Stomach (tissue), 9 donors: ENCODE data around the gene TCP1. TPM values are rescaled to one million over a fixed set of nuclear protein-coding genes. Genes with fewer than 3 reads are reported as not detected.

ENCODE experiments used
- DNase-seq, 2 donors: peaks; one replicate each; pipeline versions ENCODE4 v3.0.0 to v3.0.0-alpha.2; 2013 to 2019
- H3K27ac ChIP-seq, 5 donors: fragments of 200-600 bp in 4 of 5; sonication (generic) in 4 of 5; one replicate each; pipeline ENCODE4 v1.5.1; 2013 to 2019; ENCODE audit warnings: mild to moderate bottlenecking in 1 of 5, moderate library complexity in 1 of 5
- H3K27me3 ChIP-seq, 3 donors: fragments of 200-600 bp; sonication (generic); one replicate each; pipeline ENCODE4 v1.5.1; 2017 to 2019; ENCODE audit warnings: mixed run types in 1 of 3
- H3K36me3 ChIP-seq, 4 donors: fragments of 200-600 bp; sonication (generic); 1 replicate in 3 of 4; 2 replicates in 1 of 4; pipeline ENCODE4 v1.5.1; 2016 to 2019
- H3K4me1 ChIP-seq, 4 donors: fragments of 200-600 bp; sonication (generic); one replicate each; pipeline ENCODE4 v1.5.1; 2016 to 2019
- H3K4me3 ChIP-seq, 4 donors: fragments of 200-600 bp; sonication (generic) in 3 of 4; one replicate each; pipeline ENCODE4 v1.5.1; 2016 to 2019; ENCODE audit warnings: mild to moderate bottlenecking in 1 of 4
- H3K9me3 ChIP-seq, 4 donors: fragments of 200-600 bp; sonication (generic); one replicate each; pipeline ENCODE4 v1.5.1; 2016 to 2019
- CTCF ChIP-seq, 7 experiments: fragments of 450-650 bp in 4 of 7; fragments of 200-600 bp in 3 of 7; sonication (generic) in 3 of 7; IDR thresholded peaks; one replicate each; pipeline ENCODE4 v1.5.1; 2016 to 2019; ENCODE audit warnings: antibody characterized with exemption in 7 of 7, control low read depth in 2 of 7, mild to moderate bottlenecking in 1 of 7
- EP300 ChIP-seq: sonication (generic); formaldehyde crosslinking; IDR thresholded peaks from one replicate; pipeline ENCODE4 v1.6.1; 2017; ENCODE audit warnings: antibody characterized with exemption
- POLR2A ChIP-seq, 4 donors: fragments of 450-650 bp; IDR thresholded peaks; one replicate each; pipeline ENCODE4 v1.6.1; 2016; ENCODE audit warnings: antibody characterized with exemption in 4 of 4, control low read depth in 2 of 4, mild to moderate bottlenecking in 1 of 4, moderate library complexity in 1 of 4
- POLR2AphosphoS5 ChIP-seq, 3 donors: sonication (generic); formaldehyde crosslinking; IDR thresholded peaks; one replicate each; pipeline ENCODE4 v1.6.1; 2016; ENCODE audit warnings: antibody characterized with exemption in 3 of 3
- WGBS, 5 donors: extraction: QIAGEN DNeasy Blood & Tissue Kit in 3 of 5; methylation state at CpG; one replicate each; pipeline versions ENCODE4 v1.1.5 to v1.1.7; 2013 to 2018; 5-methylcytosine and 5-hydroxymethylcytosine counted together
- intact Hi-C: fragments of 100-400 bp; cut with DNase I; formaldehyde crosslinking; loops from one replicate; pipeline ENCODE4 v1.15.1; 2023; ENCODE audit warnings: low total_unique reads
- polyA plus RNA-seq, 3 donors: library from polyadenylated mRNA; stranded (reverse); fragments of 200-250 nt; gene quantifications; one replicate each; pipeline ENCODE4 v1.2.3, GENCODE V29; 2013
- total RNA-seq, 5 donors: library from RNA; depleted of rRNA; stranded (reverse); fragments of >200 nt; gene quantifications; one replicate each; pipeline versions ENCODE4 v1.1.0 to v1.2.3, GENCODE V29; 2014 to 2016
- donor health status: healthy with polysubstance abuse.
- donor health status: Bipolar disorder and iron deficiency.
- donor health status: healthy.

TCP1 gene
- total and polyA plus RNA-seq, 8 donors: 52.7 to 199 (median 110) TPM

GRCh38 chr6:159778542-159779103 is 10.8 kb downstream of the TCP1 start:
- H3K4me1 ChIP-seq: peaks cover 0 to 7% (median 0%) of the 10 kb centered on the region in 4 donors
- peaks cover 51 to 96% (median 94%) of the 10 kb centered on the region in 4 donors for H3K36me3 ChIP-seq
- no peaks in the 10 kb centered on the region for H3K9me3 ChIP-seq
- WGBS, 5 donors: 27 to 56% (median 38%) methylated on average over 3 of the region's 3 CpGs
- H3K27me3 ChIP-seq: no peaks in the 10 kb centered on the region
- no peak overlapping the region for H3K27ac ChIP-seq
- TF ChIP-seq POLR2A (IDR thresholded peaks at IDR 0.05) (no peak), EP300 (no peak), CTCF (IDR thresholded peaks at IDR 0.05) (no peak), POLR2AphosphoS5 (IDR thresholded peaks at IDR 0.05) (no peak)
- no peak for DNase-seq
- no peak overlapping the region for H3K4me3 ChIP-seq
- intact Hi-C loops: no loop called here

- Histone ChIP-seq H3K4me1 (peaks cover 0 to 7% (median 0%) of the 10 kb centered on the region in 4 donors), H3K9me3 (no peaks in the 10 kb centered on the region), H3K4me3 (no peak overlapping the region), H3K27ac (no peak overlapping the region), H3K27me3 (no peaks in the 10 kb centered on the region), H3K36me3 (peaks cover 46 to 92% (median 90%) of the 10 kb centered on the region in 4 donors)
- no peak for TF ChIP-seq CTCF (IDR thresholded peaks at IDR 0.05)
- TF ChIP-seq EP300: no peak
- TF ChIP-seq POLR2AphosphoS5 (IDR thresholded peaks at IDR 0.05): no peak
- no peak for TF ChIP-seq POLR2A (IDR thresholded peaks at IDR 0.05)
- no peak for DNase-seq
- intact Hi-C loops: no loop called here
- WGBS, 5 donors: 34 to 62% (median 40%) methylated on average over 1 of the region's 1 CpG
Observed at GRCh38 chr6:159778131-159778530, 11.3 kb downstream of the TCP1 start.

GRCh38 chr6:159777240-159777904 is 12.0 kb downstream of the TCP1 start:
- Histone ChIP-seq H3K4me3 (no peak overlapping the region), H3K27me3 (no peaks in the 10 kb centered on the region), H3K36me3 (peaks cover 39 to 92% (median 86%) of the 10 kb centered on the region in 4 donors), H3K4me1 (peaks cover 0 to 3% (median 0%) of the 10 kb centered on the region in 4 donors), H3K9me3 (no peaks in the 10 kb centered on the region), H3K27ac (no peak overlapping the region)
- intact Hi-C loops: no loop called here
- 67 to 77% (median 69%) methylated on average over 7 of the region's 7 CpGs for WGBS, 5 donors
- TF ChIP-seq CTCF (IDR thresholded peaks at IDR 0.05) (no peak), EP300 (no peak), POLR2A (IDR thresholded peaks at IDR 0.05) (no peak), POLR2AphosphoS5 (IDR thresholded peaks at IDR 0.05) (no peak)
- no peak for DNase-seq

- TF ChIP-seq CTCF (IDR thresholded peaks at IDR 0.05): no peak
- no peaks in the 10 kb centered on the region for H3K4me1 ChIP-seq
- no peaks in the 10 kb centered on the region for H3K27me3 ChIP-seq
- intact Hi-C loops: no loop called here
- H3K4me3 ChIP-seq: no peak overlapping the region
- H3K9me3 ChIP-seq: no peaks in the 10 kb centered on the region
- DNase-seq: no peak
- H3K36me3 ChIP-seq: peaks cover 9 to 92% (median 84%) of the 10 kb centered on the region in 4 donors
- no peak overlapping the region for H3K27ac ChIP-seq
- WGBS, 5 donors: 0 to 70% (median 2%) methylated on average over 1 of the region's 1 CpG
Observed at GRCh38 chr6:159772196-159772595, 17.2 kb downstream of the TCP1 start.
